Activated naive CD4-positive, alpha-beta T cell treated with anti-CD3 and anti-CD28 coated beads, Interleukin-2, amount 10 ng/mL, durations not matched to agents 7 days and 5 days (primary cell): ENCODE results near the gene TLK1.
A peak's percentile ranks its signal among the peaks of the same experiment; 100 is the strongest.
"Not testable (repeated sequence)": the region's sequence is repeated elsewhere in the genome, so short reads cannot be mapped to it uniquely, and the experiment has no call there.

Experiments
- CTCF ChIA-PET: fragments of 350-600 bp; sonication (Branson Sonifier 250); formaldehyde crosslinking; loops from one replicate; lab custom pipeline; 2021; ENCODE audit warnings: antibody characterized with exemption; lab: Charles Lee
- DNase-seq: peaks from one replicate; pipeline ENCODE4 v3.0.0-alpha.2; 2020
- H3K27ac Mint-ChIP-seq: one replicate; pipeline ENCODE4 v1.8.0; 2021; ENCODE audit warnings: mild to moderate bottlenecking, moderate library complexity, mixed read lengths
- H3K27me3 Mint-ChIP-seq: one replicate; pipeline ENCODE4 v1.8.0; 2021; ENCODE audit warnings: mild to moderate bottlenecking, mixed read lengths
- H3K36me3 Mint-ChIP-seq: one replicate; pipeline ENCODE4 v1.8.0; 2021; ENCODE audit warnings: mixed read lengths
- H3K4me1 Mint-ChIP-seq: one replicate; pipeline ENCODE4 v1.8.0; 2021; ENCODE audit warnings: mixed read lengths
- H3K4me3 Mint-ChIP-seq: one replicate; pipeline ENCODE4 v1.8.0; 2021; ENCODE audit warnings: mild to moderate bottlenecking, moderate library complexity, mixed read lengths
- H3K9me3 Mint-ChIP-seq: one replicate; pipeline ENCODE4 v1.8.0; 2021; ENCODE audit warnings: mixed read lengths

TLK1 gene

DNA sequence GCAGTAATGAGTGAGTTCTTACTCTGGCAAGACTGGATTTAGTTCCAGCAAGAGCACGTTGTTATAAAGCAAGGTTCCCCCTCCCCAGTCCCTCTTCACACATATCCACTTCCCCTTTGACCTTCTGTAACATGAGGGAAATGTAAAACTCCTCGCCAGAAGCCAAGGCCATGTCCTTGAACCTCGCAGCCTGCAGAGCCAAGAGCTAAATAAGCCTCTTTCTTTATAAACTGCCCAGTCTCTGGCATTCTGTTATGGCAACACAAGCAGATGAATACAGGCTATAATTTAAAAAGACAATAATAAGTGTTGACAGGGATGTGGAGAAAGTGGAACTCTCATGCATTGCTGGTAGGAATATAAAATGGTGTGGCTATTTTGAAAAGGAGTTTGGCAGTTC, 60.3 kb downstream of the TLK1 start:
- CTCF ChIA-PET, result no interaction called here
- Mint-ChIP-seq H3K27ac (no peak overlapping the region), H3K9me3 (peaks cover 33% of the 10 kb centered on the region), H3K27me3 (no peaks in the 10 kb centered on the region), H3K4me3 (no peak overlapping the region), H3K36me3 (peaks cover 60% of the 10 kb centered on the region), H3K4me1 (peaks cover 20% of the 10 kb centered on the region)
- no peak for DNase-seq

GRCh38 chr2:171098607-171099006, 62.1 kb downstream of the TLK1 start:
- peaks cover 54% of the 10 kb centered on the region for H3K36me3 Mint-ChIP-seq
- CTCF ChIA-PET, result interaction anchor here (4.1 kb wide), 1 partner anchor 12 kb away, joined by 14 read pairs; no protein-coding TSS in a partner anchor
- no peak for DNase-seq
- no peak overlapping the region for H3K4me3 Mint-ChIP-seq
- peaks cover 19% of the 10 kb centered on the region for H3K4me1 Mint-ChIP-seq
- H3K27ac Mint-ChIP-seq, result no peak overlapping the region
- H3K27me3 Mint-ChIP-seq, result no peaks in the 10 kb centered on the region
- peaks cover 33% of the 10 kb centered on the region for H3K9me3 Mint-ChIP-seq

DNA sequence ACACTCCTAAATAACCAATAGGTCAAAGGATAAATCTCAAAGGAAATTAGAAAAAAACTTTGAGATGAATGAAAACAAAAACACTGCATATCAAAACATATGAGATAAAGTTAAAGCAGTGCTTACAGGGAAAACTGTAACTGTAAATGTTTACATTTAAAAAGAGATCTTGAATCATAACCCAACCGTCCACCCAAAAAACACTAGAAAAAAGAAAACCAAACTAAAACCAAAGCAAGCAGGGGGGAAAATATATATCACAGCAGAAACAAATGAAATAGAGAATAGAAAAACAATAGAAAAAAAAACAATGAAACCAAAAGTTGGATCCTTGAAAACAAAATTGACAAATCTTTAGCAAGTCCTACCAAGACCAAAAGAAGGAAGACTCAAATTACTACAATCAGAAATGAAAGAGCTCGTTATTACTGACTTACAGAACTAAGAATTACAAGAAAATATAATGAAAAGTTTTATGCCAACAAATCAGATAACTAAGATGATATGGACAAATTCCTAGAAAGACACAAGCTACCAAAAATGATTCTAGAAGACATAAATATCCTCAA, 65.6 kb downstream of the TLK1 start:
- CTCF ChIA-PET, result interaction anchor here (1.0 kb wide), 1 partner anchor 8 kb away, joined by 4 read pairs; no protein-coding TSS in a partner anchor
- DNase-seq, result no peak
- no peak overlapping the region for H3K4me3 Mint-ChIP-seq
- H3K36me3 Mint-ChIP-seq, result peaks cover 51% of the 10 kb centered on the region
- H3K27ac Mint-ChIP-seq, result no peak overlapping the region
- H3K27me3 Mint-ChIP-seq, result no peaks in the 10 kb centered on the region
- H3K9me3 Mint-ChIP-seq, result peaks cover 30% of the 10 kb centered on the region
- H3K4me1 Mint-ChIP-seq, result peaks cover 10% of the 10 kb centered on the region

DNA sequence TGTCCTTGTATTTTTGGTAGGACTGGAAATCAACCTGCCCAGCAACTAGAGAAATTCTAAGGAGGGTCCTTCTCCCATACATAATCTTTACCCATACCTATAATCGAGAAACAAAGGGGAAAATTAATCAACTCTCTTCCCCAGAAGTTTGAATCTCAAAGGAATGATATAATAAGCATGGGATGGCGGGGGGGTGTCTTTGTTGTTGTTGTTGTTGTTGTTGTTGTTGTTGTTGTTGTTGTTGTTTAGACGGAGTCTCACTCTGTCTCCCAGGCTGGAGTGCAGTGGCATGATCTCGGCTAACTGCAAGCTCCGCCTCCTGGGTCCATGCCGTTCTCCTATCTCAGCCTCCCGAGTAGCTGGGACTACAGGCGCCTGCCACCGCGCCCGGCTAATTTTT, 69.2 kb downstream of the TLK1 start:
- H3K36me3 Mint-ChIP-seq, result peaks cover 26% of the 10 kb centered on the region
- peaks cover 32% of the 10 kb centered on the region for H3K4me1 Mint-ChIP-seq
- H3K9me3 Mint-ChIP-seq, H3K27me3 Mint-ChIP-seq, H3K27ac Mint-ChIP-seq, CTCF ChIA-PET, DNase-seq, H3K4me3 Mint-ChIP-seq: not testable (repeated sequence)

- no peaks in the 10 kb centered on the region for H3K27me3 Mint-ChIP-seq
- CTCF ChIA-PET, result interaction anchor here (1.1 kb wide), 1 partner anchor 18 kb away, joined by 3 read pairs; no protein-coding TSS in a partner anchor
- peaks cover 41% of the 10 kb centered on the region for H3K4me1 Mint-ChIP-seq
- no peak for DNase-seq
- no peaks in the 10 kb centered on the region for H3K9me3 Mint-ChIP-seq
- H3K27ac Mint-ChIP-seq, result no peak overlapping the region
- no peak overlapping the region for H3K4me3 Mint-ChIP-seq
- H3K36me3 Mint-ChIP-seq, result peaks cover 28% of the 10 kb centered on the region
Measured at GRCh38 chr2:171089489-171089888, 71.2 kb downstream of the TLK1 start.

DNA sequence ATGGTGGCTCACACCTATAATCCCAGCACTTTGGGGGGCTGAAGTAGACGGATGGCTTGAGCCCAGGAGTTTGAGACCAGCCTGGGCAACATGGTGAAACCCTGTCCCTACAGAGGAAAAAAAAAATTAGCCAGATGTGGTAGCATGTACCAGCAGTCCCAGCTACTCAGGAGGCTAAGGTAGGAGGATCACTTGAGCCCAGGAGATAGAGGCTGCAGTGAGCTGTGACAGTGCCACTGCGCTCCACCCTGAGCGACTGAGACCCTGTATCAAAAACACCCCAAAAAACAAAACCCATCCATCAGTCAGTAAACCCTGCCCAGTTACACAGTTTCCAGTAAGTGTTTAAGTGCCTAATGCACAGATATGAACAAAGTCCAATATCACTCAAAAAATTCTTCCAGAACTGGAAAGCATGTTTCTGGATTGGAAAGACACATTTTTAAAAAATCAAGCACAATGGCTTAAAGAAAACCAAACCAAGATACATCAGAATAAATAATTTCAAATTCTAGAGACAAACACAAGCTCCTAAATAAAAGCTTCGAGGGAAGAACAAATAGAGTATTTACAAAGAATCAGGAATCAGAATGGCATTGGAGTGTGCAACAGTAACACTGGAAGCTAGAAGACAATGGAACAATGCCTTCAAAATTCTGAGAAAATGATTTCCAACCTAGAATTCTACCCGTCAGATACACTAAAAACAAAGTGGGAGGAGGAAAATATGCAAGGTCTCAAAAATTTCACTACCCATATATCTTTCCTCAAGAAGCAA, 72.4 kb downstream of the TLK1 start:
- peaks cover 52% of the 10 kb centered on the region for H3K4me1 Mint-ChIP-seq
- H3K36me3 Mint-ChIP-seq, result peaks cover 27% of the 10 kb centered on the region
- H3K4me3 Mint-ChIP-seq, result no peak overlapping the region
- no peak for DNase-seq
- H3K9me3 Mint-ChIP-seq, result no peaks in the 10 kb centered on the region
- H3K27me3 Mint-ChIP-seq, result no peaks in the 10 kb centered on the region
- CTCF ChIA-PET, result interaction anchor here (1.0 to 3.6 kb wide), 10 partner anchors 10 to 328 kb away, joined by 3 to 24 read pairs (median 8); no protein-coding TSS in a partner anchor
- H3K27ac Mint-ChIP-seq, result peak overlapping the region; percentile 90

GRCh38 chr2:171087547-171087946, 73.1 kb downstream of the TLK1 start:
- CTCF ChIA-PET, result interaction anchor here (1.0 to 3.6 kb wide), 18 partner anchors 8 to 329 kb away, joined by 3 to 24 read pairs (median 6); partner anchors contain the start of gene GORASP2
- Mint-ChIP-seq H3K9me3 (no peaks in the 10 kb centered on the region), H3K27me3 (no peaks in the 10 kb centered on the region), H3K36me3 (peaks cover 26% of the 10 kb centered on the region), H3K27ac (peak overlapping the region; percentile 90), H3K4me3 (peak overlapping the region; percentile 19), H3K4me1 (peaks cover 55% of the 10 kb centered on the region)
- no peak for DNase-seq

- Mint-ChIP-seq H3K36me3 (peaks cover 25% of the 10 kb centered on the region), H3K4me1 (peaks cover 61% of the 10 kb centered on the region)
- DNase-seq, result peak; percentile 71
Measured at GRCh38 chr2:171086352-171087290, 74.1 kb downstream of the TLK1 start.

GRCh38 chr2:171084128-171084527, 76.6 kb downstream of the TLK1 start:
- H3K9me3 Mint-ChIP-seq, result no peaks in the 10 kb centered on the region
- no peak for DNase-seq
- peak overlapping the region; percentile 14 for H3K4me3 Mint-ChIP-seq
- H3K36me3 Mint-ChIP-seq, result peaks cover 24% of the 10 kb centered on the region
- H3K27me3 Mint-ChIP-seq, result no peaks in the 10 kb centered on the region
- peaks cover 69% of the 10 kb centered on the region for H3K4me1 Mint-ChIP-seq
- CTCF ChIA-PET, result interaction anchor here (0.6 to 0.7 kb wide), 2 partner anchors 48 to 100 kb away, joined by 3 read pairs; no protein-coding TSS in a partner anchor
- peak overlapping the region; percentile 61 for H3K27ac Mint-ChIP-seq

More at GRCh38 chr2:171086352-171087290, 74.1 kb downstream of the TLK1 start:
- Mint-ChIP-seq H3K27me3 (no peaks in the 10 kb centered on the region), H3K4me3 (peak overlapping the region; percentile 75), H3K27ac (peak overlapping the region; percentile 90), H3K9me3 (no peaks in the 10 kb centered on the region)
- CTCF ChIA-PET, result interaction anchor here (0.7 to 3.6 kb wide), 25 partner anchors 9 to 330 kb away, joined by 3 to 24 read pairs (median 5); partner anchors contain the start of gene GORASP2

DNA sequence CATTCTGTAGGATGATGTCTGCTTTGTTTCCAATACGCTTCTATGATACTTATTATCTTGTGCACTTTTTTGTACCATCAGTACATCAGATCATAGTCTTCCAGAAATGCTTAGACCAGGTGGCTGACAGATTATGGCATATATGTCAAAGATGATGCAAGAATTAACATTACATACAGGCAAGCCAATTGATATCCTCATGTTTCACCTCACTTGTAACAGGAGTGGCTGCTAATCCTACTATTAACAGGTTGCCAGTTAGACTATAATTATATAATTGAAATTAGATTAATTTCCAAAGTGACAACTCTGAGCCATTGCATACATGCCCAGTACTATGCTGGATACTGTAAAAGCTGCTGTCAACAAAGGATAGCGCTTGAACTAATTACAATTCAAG, 77.2 kb downstream of the TLK1 start:
- DNase-seq, result no peak
- Mint-ChIP-seq H3K36me3 (peaks cover 28% of the 10 kb centered on the region), H3K27ac (peak overlapping the region; percentile 61), H3K9me3 (no peaks in the 10 kb centered on the region), H3K27me3 (no peaks in the 10 kb centered on the region), H3K4me3 (no peak overlapping the region), H3K4me1 (peaks cover 65% of the 10 kb centered on the region)
- CTCF ChIA-PET, result interaction anchor here (0.6 to 1.3 kb wide), 3 partner anchors 48 to 110 kb away, joined by 3 read pairs; no protein-coding TSS in a partner anchor

DNA sequence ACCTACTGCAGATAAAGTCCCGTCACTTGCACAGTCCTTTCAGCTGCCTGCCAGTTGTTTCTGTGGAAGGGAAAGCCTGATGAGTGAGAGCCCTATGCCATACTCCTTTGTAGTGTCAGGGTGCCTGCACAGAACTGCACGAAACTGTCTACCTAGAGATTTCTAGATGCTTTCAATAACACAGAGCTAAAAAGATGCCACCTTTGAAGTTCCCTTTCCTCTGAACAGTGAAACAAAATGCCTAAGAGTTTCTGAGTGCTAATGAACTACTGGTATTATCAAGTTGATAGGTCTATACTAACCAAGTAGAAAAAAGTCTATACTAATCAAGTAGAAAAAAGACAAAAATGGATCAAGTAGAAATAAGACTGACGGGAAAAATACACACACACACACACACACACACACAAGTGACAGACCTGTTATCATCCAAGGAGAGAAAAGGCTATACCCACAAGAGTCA, 79.0 kb downstream of the TLK1 start:
- CTCF ChIA-PET, result interaction anchor here (1.0 kb wide), 1 partner anchor 335 kb away, joined by 3 read pairs; no protein-coding TSS in a partner anchor
- no peak overlapping the region for H3K4me3 Mint-ChIP-seq

GRCh38 chr2:171080607-171081006, 80.1 kb downstream of the TLK1 start:
- CTCF ChIA-PET, result interaction anchor here (1.0 kb wide), 1 partner anchor 336 kb away, joined by 3 read pairs; no protein-coding TSS in a partner anchor
- Mint-ChIP-seq H3K9me3 (peaks cover 10% of the 10 kb centered on the region), H3K36me3 (peaks cover 48% of the 10 kb centered on the region), H3K27me3 (no peaks in the 10 kb centered on the region), H3K4me3 (no peak overlapping the region), H3K4me1 (peaks cover 61% of the 10 kb centered on the region), H3K27ac (peak overlapping the region; percentile 11)
- DNase-seq, result no peak

More for the DNA sequence above, 79.0 kb downstream of the TLK1 start:
- Mint-ChIP-seq H3K27me3 (no peaks in the 10 kb centered on the region), H3K9me3 (peaks cover 7% of the 10 kb centered on the region), H3K36me3 (peaks cover 39% of the 10 kb centered on the region), H3K27ac (peak overlapping the region; percentile 70), H3K4me1 (peaks cover 60% of the 10 kb centered on the region)
- DNase-seq, result peak; percentile 25

- H3K27ac Mint-ChIP-seq, result peak overlapping the region; percentile 58
- H3K27me3 Mint-ChIP-seq, H3K4me3 Mint-ChIP-seq, CTCF ChIA-PET: not testable (repeated sequence)
- H3K4me1 Mint-ChIP-seq, result peaks cover 28% of the 10 kb centered on the region
- peak; percentile 36 for DNase-seq
- peaks cover 51% of the 10 kb centered on the region for H3K36me3 Mint-ChIP-seq
- H3K9me3 Mint-ChIP-seq, result peaks cover 10% of the 10 kb centered on the region
Measured at GRCh38 chr2:171076422-171076821, 84.3 kb downstream of the TLK1 start.
